Activated T-helper 1 cell treated with anti-CD3 and anti-CD28 coated beads, Interleukin-2, amount 50 U/mL, for 16 hours (primary cell): ENCODE data around the gene TNRC6C.
A peak's percentile ranks its signal among the peaks of the same experiment; 100 is the strongest.
"Not testable (repeated sequence)": the region's sequence is repeated elsewhere in the genome, so short reads cannot be mapped to it uniquely, and the experiment has no call there.

Experiments
- DNase-seq, 2 donors: peaks; one replicate each; pipeline ENCODE4 v3.0.0-alpha.2; 2020; ENCODE audit warnings: low read depth in 1 of 2, low spot score in 1 of 2

Gene TNRC6C

GRCh38 chr17:78133971-78134898 is 175.7 kb downstream of the TNRC6C start:
- peak; percentile 54 to 58 for DNase-seq

- no peak for DNase-seq
Measured at GRCh38 chr17:78134899-78135385, 176.4 kb downstream of the TNRC6C start.

GRCh38 chr17:78135858-78136500 is 177.5 kb downstream of the TNRC6C start:
- DNase-seq = no peak

GRCh38 chr17:78137392-78138203 is 179.1 kb downstream of the TNRC6C start:
- no peak for DNase-seq

GRCh38 chr17:78138204-78139060 is 179.9 kb downstream of the TNRC6C start:
- DNase-seq = no peak

GRCh38 chr17:78139861-78140168 is 181.3 kb downstream of the TNRC6C start:
- not testable (repeated sequence) for DNase-seq

DNA sequence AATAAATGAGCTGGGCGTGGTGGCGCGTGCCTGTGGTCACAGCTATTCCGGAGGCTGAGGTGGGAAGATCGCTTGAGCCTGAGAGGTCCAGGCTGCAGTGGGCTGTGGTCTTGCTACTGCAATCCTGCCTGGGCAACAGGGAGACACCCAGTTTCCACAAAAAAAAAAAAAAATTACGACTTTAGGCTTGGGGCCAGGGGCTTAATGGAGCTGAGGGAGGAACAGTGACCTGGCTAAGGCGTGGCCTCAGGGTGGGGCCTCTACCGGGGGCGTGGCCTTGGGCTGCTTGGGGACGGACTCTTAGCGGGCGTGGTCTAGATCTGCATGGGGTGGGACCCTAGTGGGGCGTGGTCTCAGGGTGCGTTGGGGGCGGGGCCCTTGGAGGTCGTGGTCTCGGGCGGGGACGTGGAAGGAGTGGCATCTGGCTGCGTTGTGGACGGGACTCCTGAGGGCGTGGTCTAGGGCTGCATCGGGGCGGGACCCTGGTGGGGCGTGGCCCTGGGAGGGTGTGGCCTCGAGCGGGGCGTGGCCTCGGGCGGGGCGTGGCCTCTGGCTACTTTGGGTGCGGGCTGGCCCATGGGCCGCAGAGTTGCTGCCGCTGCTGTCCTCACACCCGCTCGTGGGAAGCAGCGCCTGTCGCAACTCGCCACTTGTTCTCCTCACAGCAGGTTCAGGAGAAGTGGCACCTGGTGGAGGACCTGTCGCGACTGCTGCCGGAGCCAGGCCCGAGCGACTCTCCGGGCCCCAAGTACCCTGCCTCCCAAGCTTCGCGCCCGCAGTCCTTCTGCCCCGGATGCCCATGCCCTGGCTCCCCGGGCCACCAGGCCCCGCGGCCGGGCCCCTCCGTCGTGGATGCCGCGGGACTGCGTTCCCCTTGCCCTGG is 181.9 kb downstream of the TNRC6C start:
- DNase-seq = peak; percentile 73 to 84

- no peak for DNase-seq
Measured at GRCh38 chr17:78141437-78142118, 183.1 kb downstream of the TNRC6C start.

- DNase-seq = no peak
Measured at GRCh38 chr17:78142119-78142861, 183.8 kb downstream of the TNRC6C start.

DNA sequence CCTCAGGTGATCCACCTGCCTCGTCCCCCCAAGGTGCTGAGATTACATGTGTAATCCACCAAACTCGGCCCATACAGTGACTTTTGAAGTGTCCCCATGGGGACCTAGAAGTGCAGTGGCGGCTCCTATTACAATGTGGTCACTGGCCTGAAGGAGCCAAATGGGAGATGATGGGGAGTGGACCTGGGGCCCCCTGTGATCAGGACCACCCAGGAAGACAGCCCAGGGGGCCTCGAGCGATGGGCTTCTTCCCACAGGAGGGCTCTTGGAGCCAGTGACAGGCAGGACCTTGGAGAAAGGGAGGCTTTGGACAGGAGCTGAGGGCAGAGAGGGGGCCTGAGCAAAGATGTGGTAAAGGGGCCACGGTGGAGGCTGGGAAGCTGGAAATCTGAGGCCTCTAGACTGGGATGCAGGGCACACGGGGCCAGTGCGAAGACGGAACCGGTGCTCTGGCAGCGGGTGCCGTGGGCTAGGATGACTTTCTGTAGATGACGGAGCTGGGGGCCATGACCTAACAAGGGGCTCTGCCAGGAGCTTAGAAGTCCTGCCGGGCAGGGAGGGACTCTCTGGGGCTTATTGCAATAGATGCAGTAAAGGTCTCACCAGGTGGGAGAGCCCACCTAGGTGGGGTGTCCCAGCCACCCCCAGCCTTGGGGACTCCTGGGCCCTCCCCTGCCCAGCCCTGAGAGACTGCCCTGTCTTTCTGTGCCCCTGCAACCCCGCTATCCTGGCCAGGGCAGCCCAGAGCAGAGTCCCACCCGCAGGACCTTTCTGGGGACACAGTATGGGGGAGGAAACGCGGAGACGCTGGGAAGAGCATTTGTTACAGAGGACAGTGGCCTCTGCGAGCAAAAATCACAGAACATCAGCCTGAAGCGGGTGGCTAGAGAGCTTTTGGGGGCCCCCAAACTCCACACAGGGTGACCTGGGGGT is 185.0 kb downstream of the TNRC6C start:
- DNase-seq = no peak

DNA sequence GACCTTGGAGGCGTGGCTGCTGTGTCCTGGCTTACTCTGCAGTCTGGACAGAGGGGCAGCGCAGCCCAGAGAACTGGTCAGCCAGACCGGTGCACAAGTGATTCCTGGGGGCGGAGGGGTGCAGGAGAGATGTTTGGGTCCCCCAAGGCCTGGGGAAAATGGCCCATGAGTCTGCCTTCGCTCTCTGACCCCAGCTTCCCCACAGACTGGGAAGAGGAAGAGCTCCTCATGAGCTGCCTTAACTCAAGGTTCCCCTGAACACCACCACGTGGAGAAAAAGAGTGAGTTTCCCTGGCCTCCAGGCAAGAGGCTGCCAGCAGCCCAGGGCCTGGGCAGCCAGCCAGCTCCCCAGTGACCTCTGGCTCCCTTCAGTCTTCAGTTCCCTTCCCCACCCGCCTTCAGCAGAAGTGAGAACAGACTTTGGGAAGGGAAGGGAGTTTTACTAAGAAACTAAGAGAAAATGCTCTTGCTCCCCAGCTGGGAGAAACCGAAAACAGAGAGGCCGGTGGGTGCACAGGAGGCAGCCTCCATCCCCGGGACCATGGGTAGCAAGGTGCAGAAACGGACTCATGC is 185.7 kb downstream of the TNRC6C start:
- no peak for DNase-seq

GRCh38 chr17:78144736-78145641 is 186.5 kb downstream of the TNRC6C start:
- no peak for DNase-seq

DNA sequence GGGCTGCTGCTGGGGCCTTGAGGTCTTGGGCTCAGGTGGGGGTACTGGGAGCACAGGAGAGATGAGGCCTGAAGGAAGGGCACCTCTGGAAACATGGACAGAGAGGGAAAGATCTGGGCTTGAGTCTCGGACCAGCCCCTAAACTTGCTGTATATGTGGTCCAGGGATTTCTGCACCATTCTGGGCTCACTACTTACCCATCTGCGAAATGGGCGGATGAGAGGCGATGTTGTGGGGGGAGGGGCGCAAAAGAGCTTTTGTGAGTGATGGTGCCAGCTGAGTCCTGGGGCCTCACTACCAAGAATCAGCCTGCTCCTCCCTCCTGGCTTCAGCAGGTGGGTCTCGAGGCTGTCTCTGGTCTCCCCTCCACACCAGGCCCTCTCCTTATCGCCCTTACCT is 188.0 kb downstream of the TNRC6C start:
- DNase-seq = no peak

- DNase-seq = no peak
Measured at GRCh38 chr17:78146881-78147280, 188.4 kb downstream of the TNRC6C start.

GRCh38 chr17:78147315-78147998 is 189.0 kb downstream of the TNRC6C start:
- no peak for DNase-seq
